Activated B cell treated with CpG ODN at 0.5 μM for 24 hours (primary cell): ENCODE results near the gene CD1C. TPM values are rescaled to one million over a fixed set of nuclear protein-coding genes. Genes with fewer than 3 reads are reported as not detected.
A peak's percentile ranks its signal among the peaks of the same experiment; 100 is the strongest.
"Not testable (repeated sequence)": the region's sequence is repeated elsewhere in the genome, so short reads cannot be mapped to it uniquely, and the experiment has no call there.

Experiments used
- ATAC-seq: fragments of 200-7000 bp; cut with Tn5 transposase; one replicate; pipeline ENCODE4 v1.10.0; 2021; ENCODE audit warnings: low read depth, mild to moderate bottlenecking, moderate library complexity
- CTCF ChIA-PET: fragments of 350-600 bp; sonication (Branson Sonifier 250); formaldehyde crosslinking; loops from one replicate; lab custom pipeline; 2021; ENCODE audit warnings: antibody characterized with exemption; lab: Charles Lee
- POLR2A ChIA-PET: fragments of 350-600 bp; sonication (Branson Sonifier 250); formaldehyde crosslinking; loops from one replicate; lab custom pipeline; 2021; ENCODE audit warnings: antibody characterized with exemption; lab: Charles Lee
- DNase-seq: peaks from one replicate; pipeline ENCODE4 v3.0.0; 2022
- H3K27ac Mint-ChIP-seq: one replicate; pipeline ENCODE4 v1.8.0; 2020; ENCODE audit warnings: mixed read lengths
- H3K27me3 Mint-ChIP-seq: one replicate; pipeline ENCODE4 v1.8.0; 2021; ENCODE audit warnings: mixed read lengths
- H3K36me3 Mint-ChIP-seq: one replicate; pipeline ENCODE4 v1.8.0; 2021; ENCODE audit warnings: low read depth, mixed read lengths
- H3K4me1 Mint-ChIP-seq: one replicate; pipeline ENCODE4 v1.8.0; 2021; ENCODE audit warnings: mixed read lengths
- H3K4me3 Mint-ChIP-seq: one replicate; pipeline ENCODE4 v1.8.0; 2020; ENCODE audit warnings: mild to moderate bottlenecking, mixed read lengths
- H3K9me3 Mint-ChIP-seq: one replicate; pipeline ENCODE4 v1.8.0; 2020; ENCODE audit warnings: mixed read lengths
- CTCF ChIP-seq: fragments of 200-600 bp; IDR thresholded peaks from one replicate; pipeline ENCODE4 v1.8.0; 2022; ENCODE audit warnings: antibody characterized with exemption, mild to moderate bottlenecking
- intact Hi-C: fragments of 100-400 bp; cut with micrococcal nuclease; formaldehyde crosslinking; loops from one replicate; pipeline ENCODE4 v1.15.1; 2024
- total RNA-seq: library from RNA; stranded (reverse); gene quantifications from 2 replicates; pipeline ENCODE4 v1.2.3, GENCODE V29; 2022

The CD1C gene
- total RNA-seq, 1 donor from 2014 or later: 37.3 TPM

- ChIA-PET POLR2A (interaction anchor here (0.6 kb wide), 1 partner anchor 84 kb away, joined by 4 read pairs; no protein-coding TSS in a partner anchor), CTCF (interaction anchor here (0.8 to 1.3 kb wide), 2 partner anchors 57 to 69 kb away, joined by 3 to 12 read pairs; no protein-coding TSS in a partner anchor)
- no peak overlapping the region for H3K4me3 Mint-ChIP-seq
- H3K36me3 Mint-ChIP-seq: no peaks in the 10 kb centered on the region
- ATAC-seq (no peak), DNase-seq (no peak)
- no peaks in the 10 kb centered on the region for H3K27me3 Mint-ChIP-seq
- H3K4me1 Mint-ChIP-seq: peaks cover 36% of the 10 kb centered on the region
- H3K9me3 Mint-ChIP-seq: peaks cover under 1% of the 10 kb centered on the region
- peak overlapping the region; percentile 30 for H3K27ac Mint-ChIP-seq
- intact Hi-C loops: loop anchor here (5.0 kb wide), 1 partner anchor 75 kb away; no protein-coding TSS in a partner anchor
- no peak for TF ChIP-seq CTCF
Measured at GRCh38 chr1:158272681-158273080, 17.0 kb upstream of the CD1C start.

GRCh38 chr1:158274797-158275196, 14.9 kb upstream of the CD1C start:
- peak overlapping the region; percentile 29 for H3K4me3 Mint-ChIP-seq

GRCh38 chr1:158282421-158282820, 7.3 kb upstream of the CD1C start:
- H3K27me3 Mint-ChIP-seq, ATAC-seq, DNase-seq, H3K36me3 Mint-ChIP-seq, H3K9me3 Mint-ChIP-seq, POLR2A ChIA-PET: not testable (repeated sequence)
- Mint-ChIP-seq H3K4me1 (peaks cover 66% of the 10 kb centered on the region), H3K27ac (peak overlapping the region; percentile 73), H3K4me3 (peak overlapping the region; percentile 29)
- CTCF ChIA-PET: interaction anchor here (1.3 to 4.3 kb wide), 4 partner anchors 18 to 79 kb away, joined by 3 to 19 read pairs (median 12); no protein-coding TSS in a partner anchor
- intact Hi-C loops: loop anchor here (10.0 kb wide), 2 partner anchors 558 to 698 kb away; no protein-coding TSS in a partner anchor

More at GRCh38 chr1:158274797-158275196, 14.9 kb upstream of the CD1C start:
- ChIA-PET POLR2A (no interaction called here), CTCF (interaction anchor here (0.8 to 1.5 kb wide), 2 partner anchors 55 to 71 kb away, joined by 3 to 6 read pairs; no protein-coding TSS in a partner anchor)
- Mint-ChIP-seq H3K4me1 (peaks cover 39% of the 10 kb centered on the region), H3K9me3 (peaks cover 2% of the 10 kb centered on the region), H3K36me3 (no peaks in the 10 kb centered on the region), H3K27me3 (no peaks in the 10 kb centered on the region), H3K27ac (peak overlapping the region; percentile 73)
- DNase-seq: no peak
- TF ChIP-seq CTCF: no peak
- ATAC-seq: peak; percentile 85
- intact Hi-C loops: loop anchor here (1.0 to 5.0 kb wide), 4 partner anchors 11 to 77 kb away; no protein-coding TSS in a partner anchor

- Mint-ChIP-seq H3K9me3 (peaks cover 2% of the 10 kb centered on the region), H3K36me3 (peaks cover 10% of the 10 kb centered on the region), H3K4me1 (peaks cover 72% of the 10 kb centered on the region), H3K4me3 (peak overlapping the region; percentile 36), H3K27me3 (no peaks in the 10 kb centered on the region), H3K27ac (peak overlapping the region; percentile 66)
- ChIA-PET CTCF (interaction anchor here (0.6 to 4.3 kb wide), 3 partner anchors 45 to 140 kb away, joined by 3 to 19 read pairs (median 19); no protein-coding TSS in a partner anchor), POLR2A (interaction anchor here (0.6 to 4.5 kb wide), 4 partner anchors 36 to 777 kb away, joined by 3 to 47 read pairs (median 5); no protein-coding TSS in a partner anchor)
- DNase-seq: no peak
- intact Hi-C loops: loop anchor here (2.0 to 10.0 kb wide), 5 partner anchors 41 to 725 kb away; partner anchors contain the start of gene IFI16
- peak; percentile 9 for ATAC-seq
- no peak for TF ChIP-seq CTCF
Measured at GRCh38 chr1:158283965-158284364, 5.8 kb upstream of the CD1C start.

- Mint-ChIP-seq H3K27me3 (no peaks in the 10 kb centered on the region), H3K4me1 (peaks cover 72% of the 10 kb centered on the region), H3K36me3 (peaks cover 10% of the 10 kb centered on the region), H3K27ac (peak overlapping the region; percentile 99), H3K9me3 (peaks cover 2% of the 10 kb centered on the region), H3K4me3 (peak overlapping the region; percentile 88)
- DNase-seq (peak; percentile 68), ATAC-seq (peak; percentile 73)
- CTCF ChIA-PET: interaction anchor here (1.0 to 4.3 kb wide), 6 partner anchors 28 to 786 kb away, joined by 3 to 19 read pairs (median 5); no protein-coding TSS in a partner anchor
- POLR2A ChIA-PET: interaction anchor here (0.6 to 4.5 kb wide), 14 partner anchors 38 to 791 kb away, joined by 3 to 47 read pairs (median 8); partner anchors contain the start of genes AIM2 and CD1D
- intact Hi-C loops: loop anchor here (1.0 to 10.0 kb wide), 11 partner anchors 10 to 783 kb away; partner anchors contain the start of gene IFI16
- no peak for TF ChIP-seq CTCF
Measured at GRCh38 chr1:158285756-158286241, 3.9 kb upstream of the CD1C start.
